Thoracic aorta (tissue), 2 donors: ENCODE measurements around the gene OXCT1. TPM values are rescaled to one million over a fixed set of nuclear protein-coding genes. Genes with fewer than 3 reads are reported as not detected.
A peak's percentile ranks its signal among the peaks of the same experiment; 100 is the strongest.

ENCODE experiments used
- ATAC-seq: fragments of 150-250 bp; one replicate; pipeline ENCODE4 v1.8.0; 2017; ENCODE audit warnings: low read depth; ENCODE audit not compliant: insufficient number of reproducible peaks, low FRiP score
- DNase-seq: peaks from one replicate; pipeline ENCODE4 v3.0.0-alpha.2; 2020; ENCODE audit warnings: low spot score
- H3K27ac ChIP-seq, 2 donors: fragments of 200-600 bp; sonication (generic); 1 replicate in 1 of 2; 2 replicates in 1 of 2; pipeline ENCODE4 v1.5.1; 2016; ENCODE audit warnings: mild to moderate bottlenecking in 2 of 2, moderate library complexity in 2 of 2
- H3K27me3 ChIP-seq: fragments of 200-600 bp; sonication (generic); replicated peaks from 2 replicates; pipeline ENCODE4 v1.6.0; 2016; ENCODE audit warnings: mild to moderate bottlenecking; ENCODE audit not compliant: insufficient read depth
- H3K36me3 ChIP-seq: fragments of 200-600 bp; sonication (generic); one replicate; pipeline ENCODE4 v1.5.1; 2016
- H3K4me1 ChIP-seq, 2 donors: fragments of 200-600 bp; sonication (generic); 1 replicate in 1 of 2; 2 replicates in 1 of 2; pipeline versions ENCODE4 v1.5.1 to v1.6.0; 2016; ENCODE audit warnings: low read depth in 2 of 2, mild to moderate bottlenecking in 1 of 2; ENCODE audit not compliant: control insufficient read depth in 1 of 2
- H3K4me3 ChIP-seq: fragments of 200-600 bp; sonication (generic); 2 replicates; pipeline ENCODE4 v1.5.1; 2016; ENCODE audit warnings: mild to moderate bottlenecking
- H3K9me3 ChIP-seq: fragments of 200-600 bp; sonication (generic); 2 replicates; pipeline ENCODE4 v1.5.1; 2016
- CTCF ChIP-seq: fragments of 200-600 bp; sonication (generic); IDR thresholded peaks from one replicate; pipeline ENCODE4 v1.5.1; 2019; ENCODE audit warnings: antibody characterized with exemption
- total RNA-seq, 2 donors: library from RNA; depleted of rRNA; stranded (reverse); fragments of >200 nt; gene quantifications; one replicate each; pipeline versions ENCODE4 v1.1.0 to v1.2.3, GENCODE V29; 2016

Gene OXCT1
- total RNA-seq, 2 donors from 2014 or later: 19.6 to 30.6 TPM

GRCh38 chr5:41788941-41789368, 81.3 kb downstream of the OXCT1 start:
- TF ChIP-seq CTCF: no peak

GRCh38 chr5:41787265-41787664, 83.0 kb downstream of the OXCT1 start:
- no peak for ATAC-seq
- no peak overlapping the region for H3K4me3 ChIP-seq
- no peaks in the 10 kb centered on the region for H3K27me3 ChIP-seq
- no peaks in the 10 kb centered on the region for H3K36me3 ChIP-seq
- no peaks in the 10 kb centered on the region for H3K9me3 ChIP-seq
- H3K27ac ChIP-seq: peak overlapping the region; percentile 37 to 47
- H3K4me1 ChIP-seq: peaks cover 36 to 48% of the 10 kb centered on the region in 2 donors
- no peak for TF ChIP-seq CTCF
- no peak for DNase-seq

More at GRCh38 chr5:41788941-41789368, 81.3 kb downstream of the OXCT1 start:
- H3K9me3 ChIP-seq: no peaks in the 10 kb centered on the region
- peak; percentile 24 for ATAC-seq
- no peaks in the 10 kb centered on the region for H3K36me3 ChIP-seq
- H3K27ac ChIP-seq: peak overlapping the region; percentile 38 to 43
- H3K4me3 ChIP-seq: peak overlapping the region; percentile 42
- peaks cover 40 to 61% of the 10 kb centered on the region in 2 donors for H3K4me1 ChIP-seq
- DNase-seq: no peak
- H3K27me3 ChIP-seq: no peaks in the 10 kb centered on the region

GRCh38 chr5:41785061-41785460, 85.2 kb downstream of the OXCT1 start:
- no peak for DNase-seq
- H3K27ac ChIP-seq: peak overlapping the region; percentile 14 to 37
- no peaks in the 10 kb centered on the region for H3K36me3 ChIP-seq
- no peaks in the 10 kb centered on the region for H3K27me3 ChIP-seq
- peaks cover 27 to 44% of the 10 kb centered on the region in 2 donors for H3K4me1 ChIP-seq
- no peak for TF ChIP-seq CTCF
- no peaks in the 10 kb centered on the region for H3K9me3 ChIP-seq
- no peak overlapping the region for H3K4me3 ChIP-seq
- no peak for ATAC-seq

- no peaks in the 10 kb centered on the region for H3K9me3 ChIP-seq
- no peak for DNase-seq
- no peak for ATAC-seq
- no peaks in the 10 kb centered on the region for H3K27me3 ChIP-seq
- no peak overlapping the region for H3K27ac ChIP-seq
- TF ChIP-seq CTCF: no peak
- H3K4me1 ChIP-seq: peaks cover 13 to 22% of the 10 kb centered on the region in 2 donors
- no peak overlapping the region for H3K4me3 ChIP-seq
- H3K36me3 ChIP-seq: no peaks in the 10 kb centered on the region
Observed at GRCh38 chr5:41778410-41778809, 91.8 kb downstream of the OXCT1 start.

- H3K4me1 ChIP-seq: peaks cover 21 to 29% of the 10 kb centered on the region in 2 donors
- no peak for DNase-seq
- peak overlapping the region; percentile 7 for H3K4me3 ChIP-seq
- H3K9me3 ChIP-seq: no peaks in the 10 kb centered on the region
- peak overlapping the region; percentile 55 to 63 for H3K27ac ChIP-seq
- no peaks in the 10 kb centered on the region for H3K27me3 ChIP-seq
- ATAC-seq: peak; percentile 65
- H3K36me3 ChIP-seq: no peaks in the 10 kb centered on the region
- TF ChIP-seq CTCF: no peak
Observed at GRCh38 chr5:41776435-41776834, 93.8 kb downstream of the OXCT1 start.
